SK-N-DZ (cell line): ENCODE results near the gene SRSF8.

ENCODE experiments used
- DNase-seq: peaks from one replicate; pipeline ENCODE4 v3.0.0-alpha.2; 2015; ENCODE audit warnings: low spot score

Gene SRSF8

DNA sequence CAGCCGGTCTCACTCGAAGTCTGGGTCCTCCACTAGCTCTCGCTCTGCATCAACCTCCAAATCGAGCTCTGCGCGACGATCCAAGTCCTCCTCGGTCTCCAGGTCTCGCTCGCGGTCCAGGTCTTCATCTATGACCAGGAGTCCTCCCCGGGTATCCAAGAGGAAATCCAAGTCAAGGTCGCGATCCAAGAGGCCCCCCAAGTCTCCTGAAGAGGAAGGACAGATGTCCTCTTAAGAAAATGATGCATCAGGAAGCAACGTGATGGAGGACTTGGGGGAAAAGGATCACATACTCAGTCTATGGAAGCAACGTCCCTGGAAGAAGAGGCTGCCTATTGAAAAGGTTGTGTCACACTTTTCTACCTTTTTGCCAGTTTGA lies 1.1 kb downstream of the SRSF8 start:
- DNase-seq, result no peak

DNA sequence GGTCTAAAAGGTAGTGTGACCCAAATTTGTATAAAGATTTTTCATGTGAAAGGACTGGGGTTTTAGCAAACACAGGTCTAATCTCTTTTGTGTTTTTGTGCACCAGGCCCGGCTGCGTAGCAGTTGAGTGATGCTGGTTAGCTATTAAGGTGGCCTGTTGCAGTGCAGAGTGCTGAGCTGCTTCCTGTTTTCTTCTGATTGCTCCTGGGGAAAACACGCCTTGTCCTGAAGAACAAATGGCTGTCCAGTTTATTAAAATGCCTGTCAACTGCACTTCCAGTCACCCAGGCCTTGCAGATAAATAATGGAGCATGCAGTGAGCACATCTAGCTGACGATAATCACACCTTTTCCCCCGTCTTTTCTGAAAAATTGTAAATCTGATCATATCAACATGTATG lies 1.8 kb downstream of the SRSF8 start:
- DNase-seq, result peak; percentile 99

DNA sequence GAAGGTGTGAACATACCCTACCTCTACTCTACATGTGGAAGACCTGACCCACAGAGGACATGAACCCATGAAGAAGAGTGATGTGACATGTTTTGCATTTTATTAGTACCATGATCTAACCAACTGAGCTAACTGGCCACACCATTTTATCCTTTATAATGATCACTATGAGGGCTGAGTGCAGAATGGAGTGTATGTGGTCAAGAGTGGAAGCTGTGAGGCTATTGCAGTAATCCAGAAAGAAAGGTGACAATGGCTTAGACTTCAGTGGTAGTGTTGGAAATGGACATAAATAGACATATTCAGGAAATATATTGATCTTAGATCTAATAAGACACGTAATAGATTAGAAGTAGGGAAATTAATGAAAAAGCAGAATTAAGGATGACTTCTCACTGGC lies 3.8 kb downstream of the SRSF8 start:
- DNase-seq, result no peak

DNA sequence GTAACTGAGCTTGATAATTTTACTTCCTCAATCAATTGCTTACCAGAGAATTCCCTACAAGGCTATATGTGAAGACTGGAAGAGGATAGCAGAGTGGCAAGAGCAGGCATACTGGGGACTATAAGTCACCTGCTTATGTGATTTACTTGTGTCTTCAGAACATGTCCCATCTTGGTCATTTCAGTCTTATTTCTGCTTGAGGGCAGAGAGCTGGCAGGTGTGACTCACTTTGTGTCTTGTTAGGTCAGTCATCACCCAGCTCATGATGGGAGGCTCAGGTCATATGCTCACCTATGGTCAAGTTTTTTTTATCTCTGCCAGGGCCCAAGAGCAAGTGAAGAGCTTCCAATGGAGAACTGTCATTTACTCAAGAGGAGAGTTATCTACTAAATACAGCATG lies 6.2 kb downstream of the SRSF8 start:
- no peak for DNase-seq

DNA sequence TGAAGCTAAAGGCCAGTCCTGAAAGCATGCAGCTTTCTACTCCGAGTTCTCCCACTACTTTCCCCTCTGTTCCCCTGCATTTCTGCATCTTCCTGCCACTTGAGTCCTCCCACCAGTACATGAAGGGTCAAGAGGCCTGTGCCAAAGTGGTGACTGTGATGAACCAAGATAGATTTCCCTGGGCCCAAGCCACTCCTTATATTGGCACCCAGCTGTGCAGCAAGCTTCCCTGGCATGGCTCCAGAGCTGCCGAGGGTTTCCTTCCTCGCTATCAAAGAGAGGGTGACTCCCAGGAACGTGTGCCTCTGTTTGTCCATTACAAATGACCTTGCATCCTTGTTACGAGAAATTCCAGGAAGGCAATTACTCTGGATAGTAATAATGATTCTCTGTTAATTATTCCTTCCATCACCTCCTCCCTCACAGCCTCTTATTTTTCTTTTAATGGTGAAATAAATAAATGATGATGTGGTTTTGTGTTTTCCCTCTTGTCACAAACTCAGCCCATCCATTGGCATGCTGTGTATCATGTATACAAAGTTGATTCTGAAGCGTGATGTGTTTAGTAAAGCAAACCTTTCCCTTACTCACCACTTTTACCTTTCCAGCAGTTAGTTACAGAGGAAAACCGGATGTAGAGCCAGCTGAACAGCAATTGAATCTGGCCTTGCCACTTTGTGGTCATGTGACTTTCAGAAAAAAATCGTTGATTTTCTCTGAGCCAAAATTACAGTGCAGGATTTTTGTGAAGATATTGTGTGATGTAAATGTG lies 8.3 kb downstream of the SRSF8 start:
- DNase-seq, result no peak

DNA sequence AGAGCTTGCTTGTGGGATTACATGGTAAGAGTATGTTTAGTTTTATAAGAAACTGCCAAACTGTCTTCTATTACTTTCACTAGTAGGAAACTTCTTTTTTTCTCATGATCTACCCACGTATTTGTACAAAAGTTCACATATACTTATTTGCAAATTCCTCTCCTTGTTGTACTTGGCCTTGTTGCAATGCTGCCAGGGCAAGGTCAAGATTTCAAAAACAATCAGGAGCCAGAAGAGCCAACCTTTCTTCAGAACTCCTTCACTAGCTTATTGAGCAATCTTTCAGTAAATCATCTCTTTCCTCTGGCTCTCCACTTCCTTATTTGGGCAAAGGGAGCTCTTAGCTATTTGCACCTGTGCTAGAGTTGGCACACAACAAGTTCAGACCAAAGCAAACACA lies 9.7 kb downstream of the SRSF8 start:
- no peak for DNase-seq

DNA sequence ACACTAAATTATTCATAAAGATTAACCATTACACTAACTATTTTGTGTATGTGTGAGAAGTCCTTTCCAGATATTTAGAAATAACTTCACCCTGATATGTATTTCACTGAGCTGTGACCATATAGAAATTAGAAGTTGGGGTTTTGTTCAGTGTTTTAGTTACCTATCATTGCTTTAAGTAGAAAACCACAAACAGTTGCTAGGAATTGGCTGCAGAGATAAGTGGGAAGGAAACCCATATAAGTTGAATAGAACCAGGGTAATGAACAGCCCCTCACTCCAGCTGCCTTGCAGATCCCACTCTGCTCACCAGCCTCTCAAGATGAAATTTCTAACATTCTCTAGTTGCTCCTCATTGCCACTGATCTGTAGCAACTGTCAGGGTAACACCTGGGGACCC lies 10.3 kb downstream of the SRSF8 start:
- DNase-seq, result no peak

DNA sequence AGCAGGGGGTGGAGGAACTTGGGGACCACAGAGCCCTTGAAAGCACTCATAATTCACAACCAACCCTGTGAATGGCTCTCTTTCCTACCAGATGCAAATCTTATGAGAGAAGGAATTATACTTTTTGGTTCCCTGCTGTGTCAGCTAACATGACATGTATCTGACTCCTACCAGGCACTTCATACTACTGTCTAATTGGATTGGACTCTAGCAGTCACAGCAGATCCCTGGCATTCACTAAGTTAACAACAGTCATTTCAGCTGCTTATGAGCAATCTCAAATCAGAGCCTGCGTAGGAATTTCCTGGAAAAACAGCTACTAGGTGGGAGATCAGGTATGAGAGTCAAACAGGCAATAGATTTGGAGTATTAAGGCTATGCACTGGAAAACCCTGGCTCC lies 11.8 kb downstream of the SRSF8 start:
- DNase-seq, result peak; percentile 47

DNA sequence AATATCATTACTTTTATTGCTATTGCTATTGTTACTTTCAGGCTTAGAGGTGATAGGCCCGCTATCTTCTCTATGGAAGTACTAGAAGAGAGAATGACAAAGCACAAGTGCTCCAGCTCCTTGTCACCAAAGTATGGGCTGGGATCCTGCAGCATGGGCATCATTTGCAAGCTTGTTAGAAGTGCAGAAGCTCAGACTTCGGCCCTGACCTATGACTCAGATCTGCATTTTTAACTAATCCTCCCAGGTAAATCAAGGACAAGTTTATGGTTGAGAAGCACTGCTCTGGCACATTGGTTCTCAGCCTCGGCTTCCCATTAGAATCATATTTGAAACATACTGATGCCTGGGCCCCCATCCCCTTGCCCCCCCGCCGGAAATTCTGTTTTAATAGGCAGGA lies 14.3 kb downstream of the SRSF8 start:
- DNase-seq, result no peak

DNA sequence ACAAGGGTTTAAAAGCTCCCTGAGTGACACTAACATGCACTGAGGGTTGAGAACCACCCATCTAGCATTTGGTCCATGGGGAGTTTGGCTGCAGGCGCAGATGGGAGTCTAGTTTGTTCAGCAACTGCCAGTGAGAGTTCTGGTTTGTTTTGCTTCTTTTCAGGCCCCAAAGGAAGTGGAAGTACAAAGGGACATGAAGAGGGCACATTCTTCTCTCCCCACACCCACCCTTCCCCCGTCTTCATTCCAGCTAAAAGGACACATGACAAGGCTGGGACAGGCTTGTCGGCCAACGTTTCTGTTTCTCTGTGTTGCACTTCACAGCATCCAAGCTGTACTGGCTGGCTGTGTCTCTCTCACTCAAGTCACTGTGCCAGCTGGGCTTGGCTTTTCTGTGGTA lies 14.7 kb downstream of the SRSF8 start:
- DNase-seq, result no peak

DNA sequence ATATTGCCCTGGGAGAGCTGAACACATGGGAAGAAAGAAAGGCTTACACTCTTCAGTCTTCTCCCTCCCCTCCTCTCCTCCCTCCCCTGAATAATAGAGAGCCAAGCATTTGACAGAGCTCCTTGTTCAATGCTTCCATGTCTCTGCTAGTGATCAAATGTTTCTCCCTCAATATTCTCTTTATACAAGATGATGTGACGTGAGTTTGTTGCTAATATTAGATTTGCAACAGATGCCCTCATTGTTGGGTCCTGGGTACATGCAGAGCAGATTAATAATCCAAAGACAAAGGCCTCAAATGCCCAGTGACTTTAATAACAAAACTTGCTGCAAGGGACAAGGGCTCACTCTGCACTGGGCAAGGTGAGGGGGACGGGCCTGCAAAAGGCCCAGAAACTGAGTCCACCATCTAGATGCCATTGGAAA lies 15.9 kb downstream of the SRSF8 start:
- no peak for DNase-seq

DNA sequence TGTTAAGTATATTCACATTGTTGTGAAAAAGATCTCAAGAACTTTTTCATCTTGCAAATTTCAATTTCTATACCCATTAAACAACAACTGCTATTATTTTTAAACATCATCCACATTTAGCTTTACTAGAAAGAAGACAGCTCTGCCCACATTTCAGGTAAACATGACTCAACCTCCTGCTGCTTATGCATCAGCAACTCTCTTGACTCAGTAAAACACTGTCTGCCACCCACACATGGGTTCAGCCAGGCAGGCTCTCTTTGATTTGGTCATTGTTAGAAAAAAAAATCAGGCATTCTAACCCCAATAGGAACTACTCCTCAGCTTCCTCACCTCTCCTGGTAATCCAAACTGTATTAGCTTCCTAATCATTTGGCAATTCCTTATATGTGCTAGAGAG lies 17.8 kb downstream of the SRSF8 start:
- DNase-seq, result no peak

DNA sequence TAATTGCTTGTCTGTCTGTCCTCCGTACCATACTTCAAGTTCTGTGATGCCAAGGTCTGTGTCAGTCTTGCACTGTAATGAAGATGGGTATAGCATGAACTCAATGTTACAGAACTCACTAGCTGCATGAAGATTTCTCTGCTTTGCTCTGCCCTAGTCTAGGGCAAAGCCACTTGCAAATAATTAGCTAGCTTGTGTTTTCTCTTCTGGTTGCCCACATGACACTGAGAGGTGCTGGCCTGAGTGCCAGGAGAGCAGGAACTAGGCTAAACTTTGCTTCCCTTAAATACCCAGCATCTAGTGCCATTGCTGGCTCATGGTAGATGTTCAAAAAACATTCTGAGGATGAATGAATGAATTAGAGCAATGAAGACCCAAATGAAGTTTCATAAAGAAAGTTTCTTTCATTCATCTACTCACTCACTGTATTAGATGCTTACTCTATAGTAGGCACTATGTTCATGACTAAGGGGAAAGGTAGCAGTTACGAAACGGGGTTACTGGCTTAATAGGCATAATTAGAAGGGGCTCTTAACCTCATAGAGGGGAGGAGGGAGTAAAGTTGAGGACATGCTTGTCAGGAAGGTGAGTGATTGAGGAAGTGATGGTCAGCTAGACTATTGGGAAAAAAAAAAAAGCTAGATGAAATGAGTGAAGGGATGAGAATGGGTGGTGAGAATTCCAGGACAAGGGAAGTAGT lies 18.5 kb downstream of the SRSF8 start:
- no peak for DNase-seq

DNA sequence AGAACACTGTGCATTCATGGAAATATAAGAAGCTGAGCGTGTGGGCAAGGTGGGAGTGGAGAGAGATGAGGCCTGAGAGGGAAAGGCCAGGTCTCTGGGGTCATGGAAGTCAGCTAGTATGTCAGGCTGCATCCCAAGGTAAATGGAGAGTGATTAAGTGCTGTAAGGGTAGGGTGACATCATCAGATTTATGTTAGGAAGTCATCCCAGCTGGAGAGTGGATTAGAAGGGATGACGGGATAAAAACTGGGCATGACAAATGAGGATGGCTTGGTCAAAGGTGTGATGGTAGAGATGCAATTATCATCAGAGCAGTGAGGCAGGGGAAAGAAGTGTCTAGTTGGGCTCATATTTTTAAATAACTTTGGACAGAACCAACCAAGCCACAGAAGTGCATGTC lies 19.4 kb downstream of the SRSF8 start:
- no peak for DNase-seq

DNA sequence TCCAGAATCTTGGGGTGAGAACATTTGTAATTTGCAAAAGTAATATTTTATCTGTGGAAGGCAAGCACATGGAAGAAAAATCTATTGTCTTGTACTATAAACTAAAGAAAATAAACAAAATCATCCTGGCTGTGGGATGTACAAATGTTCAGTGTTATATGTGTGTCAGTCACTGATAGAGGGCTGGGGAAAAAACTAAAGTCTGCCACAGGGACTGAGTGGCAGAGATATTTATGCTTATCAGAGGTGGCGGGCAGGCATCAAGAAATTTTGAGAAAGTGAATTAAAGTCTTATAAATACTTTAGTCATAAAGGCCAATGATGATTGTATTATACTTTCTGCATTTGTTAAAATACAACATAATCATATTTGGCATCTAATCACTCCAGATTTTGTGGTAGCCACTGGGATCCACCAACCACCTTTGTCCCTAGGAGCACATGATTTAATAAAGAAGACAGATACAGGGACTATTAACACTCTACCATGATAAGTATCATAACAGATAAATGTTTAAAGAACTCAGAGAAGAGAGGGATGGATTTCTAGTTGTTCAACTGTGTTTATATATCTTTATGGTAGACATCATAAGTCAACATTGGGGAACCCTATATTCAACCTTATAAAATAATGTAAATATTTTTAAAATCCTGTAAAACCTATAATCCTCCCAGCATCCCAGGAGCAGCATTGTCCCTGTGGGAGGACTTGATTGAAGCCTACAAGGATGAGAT lies 20.3 kb downstream of the SRSF8 start:
- no peak for DNase-seq

DNA sequence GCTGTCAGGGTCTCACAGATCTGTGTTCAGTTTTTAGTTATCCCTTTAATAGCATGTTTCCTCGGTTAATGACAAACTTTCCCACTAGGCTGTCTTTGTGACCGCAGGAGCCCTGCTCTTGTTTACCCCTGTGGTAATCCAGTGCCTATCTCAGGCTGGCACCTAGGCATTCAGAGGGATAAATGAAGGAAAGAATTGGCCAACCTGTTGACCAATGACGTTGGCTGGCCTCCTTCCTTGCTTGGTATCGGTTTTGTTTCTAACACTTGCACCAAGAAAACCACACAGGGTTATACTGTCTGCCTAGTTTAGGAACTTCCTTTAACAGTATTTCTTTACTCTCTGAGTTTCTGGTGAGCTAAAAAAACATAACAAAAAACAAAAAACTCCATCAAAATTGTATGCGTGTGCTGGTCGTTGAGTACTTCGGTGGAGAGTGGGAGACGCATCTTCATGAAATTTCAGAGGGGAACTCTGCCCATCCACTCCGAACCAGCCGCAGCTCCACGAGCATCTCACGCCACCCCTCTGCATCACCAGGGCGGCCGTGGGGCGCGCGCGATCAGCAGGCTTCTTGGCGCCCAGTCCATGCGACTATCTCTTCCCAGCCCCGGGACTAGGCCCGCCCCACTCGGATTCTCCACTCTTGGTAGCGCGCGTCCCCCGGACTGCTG lies 22.4 kb downstream of the SRSF8 start:
- no peak for DNase-seq

DNA sequence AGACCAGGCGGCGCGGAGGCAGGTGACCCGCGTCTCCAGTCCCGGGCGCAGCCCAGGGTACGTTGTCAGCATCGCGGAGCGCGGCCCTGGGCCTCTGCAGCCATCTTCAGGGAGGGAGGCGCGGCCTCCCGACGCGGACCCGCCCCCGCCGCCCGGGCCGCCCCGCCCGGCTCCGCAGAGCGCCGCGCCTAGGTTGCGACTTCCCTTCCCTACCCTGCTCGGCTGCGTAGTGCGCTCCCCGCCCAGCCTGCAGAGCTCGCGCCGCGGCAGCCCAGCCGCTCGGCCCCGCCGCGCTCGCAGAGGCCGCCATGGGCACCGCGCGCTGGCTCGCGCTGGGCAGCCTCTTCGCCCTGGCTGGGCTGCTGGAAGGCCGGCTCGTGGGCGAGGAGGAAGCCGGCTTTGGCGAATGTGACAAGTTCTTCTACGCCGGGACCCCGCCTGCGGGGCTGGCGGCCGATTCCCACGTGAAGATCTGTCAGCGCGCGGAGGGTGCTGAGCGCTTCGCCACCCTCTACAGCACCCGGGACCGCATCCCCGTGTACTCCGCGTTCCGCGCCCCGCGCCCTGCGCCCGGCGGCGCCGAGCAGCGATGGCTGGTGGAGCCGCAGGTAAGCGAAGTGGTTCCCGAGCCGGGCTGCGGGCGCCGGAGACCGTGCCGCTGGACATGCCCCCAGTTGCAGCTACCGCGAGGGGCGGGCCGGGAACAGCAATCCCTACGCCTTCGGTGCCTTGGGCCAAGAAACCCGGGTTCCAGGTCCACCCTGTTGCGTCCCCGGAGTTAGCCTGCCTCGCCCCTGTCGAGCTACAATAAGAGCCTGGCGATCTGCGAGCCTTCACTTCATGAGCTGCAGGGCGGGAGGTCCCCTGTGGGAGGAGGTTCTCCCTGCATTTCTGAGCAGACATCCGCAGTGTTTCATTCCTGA lies 23.2 kb downstream of the SRSF8 start, which contains the start of gene ENDOD1:
TSS of gene ENDOD1 (plus strand) at position 227 of the 923 bp plus-strand sequence. CDS start at position 309, 82 bp downstream.
- DNase-seq, result peak; percentile 86

DNA sequence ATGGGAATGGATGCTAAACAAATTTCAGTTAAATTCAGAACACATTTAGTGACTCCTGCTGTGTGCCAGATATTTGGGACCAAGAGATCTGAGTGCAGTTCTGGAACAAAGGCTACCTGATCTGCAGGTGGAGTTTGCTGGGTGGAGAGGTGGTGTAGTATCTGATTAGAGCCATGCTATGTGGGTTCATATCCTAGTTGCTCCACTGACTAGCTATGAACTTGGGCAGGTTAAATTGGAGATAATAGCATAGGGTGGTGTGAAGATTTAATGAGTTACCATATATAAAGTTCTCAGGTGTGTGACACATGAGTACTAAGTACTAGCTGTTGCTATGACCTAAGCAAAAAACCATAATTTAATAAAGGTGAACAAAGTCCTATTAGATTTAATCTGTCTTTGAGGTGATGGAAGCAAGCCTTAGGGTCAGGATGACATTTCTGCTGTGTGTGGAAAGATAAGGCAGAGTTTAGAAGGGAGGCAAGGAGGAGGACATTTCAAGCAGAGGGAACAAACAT lies 25.0 kb downstream of the SRSF8 start:
- DNase-seq, result no peak

DNA sequence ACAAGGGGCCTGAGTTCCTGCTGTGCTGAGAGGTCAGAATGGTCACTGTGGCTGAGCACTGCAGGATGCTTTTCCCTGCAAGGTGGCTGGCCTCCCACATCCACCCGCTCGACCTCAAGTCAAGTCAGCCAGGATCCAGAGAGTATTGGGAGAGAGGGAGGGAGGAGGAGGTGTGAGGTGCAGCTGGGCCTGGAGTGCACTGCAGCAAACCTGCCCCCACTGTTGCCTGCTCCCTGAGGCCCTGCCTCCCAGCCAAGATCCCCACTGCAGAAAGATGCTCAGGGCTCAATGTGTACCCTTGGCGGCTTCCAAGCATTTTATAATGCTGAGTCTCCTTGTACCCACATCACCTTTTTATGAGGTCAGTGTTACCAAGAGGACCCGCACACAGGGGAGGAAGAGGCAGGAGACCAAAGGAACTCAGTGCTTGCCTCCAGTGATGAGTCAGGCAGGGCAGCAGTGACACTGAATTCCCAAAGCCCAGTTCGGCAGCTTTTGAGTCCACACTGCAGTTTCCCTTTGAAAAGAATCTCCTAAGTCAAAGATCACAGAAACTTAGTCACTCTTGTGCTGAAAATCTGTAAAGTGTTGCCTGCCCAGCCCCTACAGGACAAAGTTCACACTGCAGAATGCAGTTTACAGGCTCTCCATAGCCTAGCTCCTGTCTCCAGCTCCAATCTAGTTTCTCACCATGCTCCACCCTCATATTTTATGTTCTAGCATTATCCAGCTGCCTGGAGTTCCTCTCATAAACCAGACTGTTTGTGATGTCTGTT lies 26.0 kb downstream of the SRSF8 start:
- no peak for DNase-seq

DNA sequence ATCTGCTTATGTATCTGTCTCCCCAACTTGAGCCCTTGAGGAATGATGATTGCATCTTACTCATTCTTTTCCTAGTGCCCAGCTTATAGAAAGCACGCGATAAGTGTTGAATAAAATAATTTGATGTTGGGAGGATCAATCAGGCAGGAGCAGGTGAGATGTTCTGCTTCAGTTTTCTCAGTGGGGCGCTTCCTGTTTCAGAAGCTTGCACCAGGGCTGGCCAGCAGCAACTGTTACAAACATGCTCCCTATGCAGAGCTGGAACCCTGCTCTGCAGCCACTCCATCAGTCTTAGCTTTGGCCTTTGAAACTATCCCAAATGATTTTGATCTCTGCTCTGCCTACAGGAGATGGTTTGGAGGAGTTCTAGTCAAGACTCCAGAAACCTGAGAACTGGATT lies 26.8 kb downstream of the SRSF8 start:
- DNase-seq, result no peak
